Upper lobe of left lung (tissue), 6 donors: ENCODE data around the gene TUBA3D. TPM values are rescaled to one million over a fixed set of nuclear protein-coding genes. Genes with fewer than 3 reads are reported as not detected.
"Not testable (repeated sequence)": the region's sequence is repeated elsewhere in the genome, so short reads cannot be mapped to it uniquely, and the experiment has no call there.

ENCODE experiments used
- ATAC-seq, 2 donors: fragments of 200-7000 bp; cut with Tn5 transposase; one replicate each; pipeline ENCODE4 v1.9.1; 2022; ENCODE audit warnings: mild to moderate bottlenecking in 2 of 2, moderate library complexity in 2 of 2; ENCODE audit not compliant: low FRiP score in 2 of 2
- DNase-seq, 2 donors: peaks; one replicate each; pipeline ENCODE4 v3.0.0-alpha.2; 2019 to 2020
- H3K27ac ChIP-seq, 4 donors: fragments of 200-600 bp; sonication (generic); one replicate each; pipeline ENCODE4 v1.5.1; 2016 to 2019
- H3K27me3 ChIP-seq, 4 donors: fragments of 200-600 bp; sonication (generic); one replicate each; pipeline ENCODE4 v1.5.1; 2017 to 2019
- H3K36me3 ChIP-seq, 4 donors: fragments of 200-600 bp; sonication (generic); one replicate each; pipeline ENCODE4 v1.5.1; 2016 to 2019
- H3K4me1 ChIP-seq, 4 donors: fragments of 200-600 bp; sonication (generic); one replicate each; pipeline ENCODE4 v1.5.1; 2018 to 2019
- H3K4me3 ChIP-seq, 4 donors: fragments of 200-600 bp; sonication (generic); one replicate each; pipeline ENCODE4 v1.5.1; 2017 to 2019; ENCODE audit warnings: mild to moderate bottlenecking in 2 of 4, moderate library complexity in 1 of 4
- H3K9me3 ChIP-seq, 4 donors: fragments of 200-600 bp; sonication (generic); one replicate each; pipeline ENCODE4 v1.5.1; 2018 to 2019
- EP300 ChIP-seq, 4 donors: sonication (generic); formaldehyde crosslinking; IDR thresholded peaks; one replicate each; pipeline ENCODE4 v1.5.1; 2017; ENCODE audit warnings: antibody characterized with exemption in 4 of 4, control low read depth in 2 of 4
- POLR2A ChIP-seq, 4 donors: fragments of 450-650 bp; IDR thresholded peaks; one replicate each; pipeline ENCODE4 v1.5.1; 2016 to 2017; ENCODE audit warnings: antibody characterized with exemption in 4 of 4, mild to moderate bottlenecking in 2 of 4
- POLR2AphosphoS5 ChIP-seq, 2 donors: sonication (generic); formaldehyde crosslinking; IDR thresholded peaks; one replicate each; pipeline ENCODE4 v1.5.1; 2017; ENCODE audit warnings: antibody characterized with exemption in 2 of 2
- WGBS, 2 donors: methylation state at CpG; one replicate each; pipeline ENCODE4 v1.1.5; 2017 to 2018; 5-methylcytosine and 5-hydroxymethylcytosine counted together
- total RNA-seq, 6 donors: library from RNA; depleted of rRNA in 4 of 6; stranded (reverse); fragments of >200 nt in 4 of 6; gene quantifications; one replicate each; pipeline versions ENCODE4 v1.1.0 to v1.2.1, GENCODE V29; 2016 to 2021
- TF ChIP-seq, protein P1 (sequence below), 6 experiments: fragments of 450-650 bp in 4 of 6; fragments of 200-600 bp in 2 of 6; sonication (generic) in 2 of 6; IDR thresholded peaks; one replicate each; pipeline ENCODE4 v1.5.1; 2016 to 2019; ENCODE audit warnings: antibody characterized with exemption in 6 of 6
- donor health status: DM: no; HTN: no; CAD: no; lungs with moderate emphysema.
- donor health status: DM: no; HTN: yes; CAD: no; lungs with severe emphysema.

TUBA3D gene
- total RNA-seq, 6 donors from 2014 or later: not detected

GRCh38 chr2:131492015-131492417 lies 16.1 kb downstream of the TUBA3D start, which contains the start of gene MZT2A:
MZT2A (minus strand) TSS chr2:131492397; CDS start chr2:131492376, 21 bp downstream.
- not testable (repeated sequence) for H3K36me3 ChIP-seq, H3K27me3 ChIP-seq, DNase-seq, H3K9me3 ChIP-seq
- 0% methylated on average over 24 of the region's 53 CpGs; no CpG with 5 or more reads in 1 of the 2 donors for WGBS, 2 donors
- Histone ChIP-seq H3K27ac (peak within 1 kb of the TSS; percentile 87 to 91 (median 89)), H3K4me3 (peak within 1 kb of the TSS; percentile 30 to 77 (median 70)), H3K4me1 (peaks cover 19 to 30% (median 23%) of the 10 kb centered on the region in 4 donors)
- peak in 1 of 2 donors; percentile 8 for ATAC-seq

GRCh38 chr2:131492418-131493198 lies 16.7 kb downstream of the TUBA3D start:
- H3K4me1 ChIP-seq: peaks cover 19 to 30% (median 23%) of the 10 kb centered on the region in 4 donors
- ATAC-seq (peak; percentile 92 to 95), DNase-seq (peak; percentile 95 to 99)
- TF ChIP-seq POLR2A (IDR thresholded peaks at IDR 0.05) (peak in 3 of 4 donors; percentile 34 to 41 (median 41)), POLR2AphosphoS5 (IDR thresholded peaks at IDR 0.05) (peak; percentile 34 to 64), EP300 (IDR thresholded peaks at IDR 0.05) (no peak)
- TF ChIP-seq, protein P1, sequence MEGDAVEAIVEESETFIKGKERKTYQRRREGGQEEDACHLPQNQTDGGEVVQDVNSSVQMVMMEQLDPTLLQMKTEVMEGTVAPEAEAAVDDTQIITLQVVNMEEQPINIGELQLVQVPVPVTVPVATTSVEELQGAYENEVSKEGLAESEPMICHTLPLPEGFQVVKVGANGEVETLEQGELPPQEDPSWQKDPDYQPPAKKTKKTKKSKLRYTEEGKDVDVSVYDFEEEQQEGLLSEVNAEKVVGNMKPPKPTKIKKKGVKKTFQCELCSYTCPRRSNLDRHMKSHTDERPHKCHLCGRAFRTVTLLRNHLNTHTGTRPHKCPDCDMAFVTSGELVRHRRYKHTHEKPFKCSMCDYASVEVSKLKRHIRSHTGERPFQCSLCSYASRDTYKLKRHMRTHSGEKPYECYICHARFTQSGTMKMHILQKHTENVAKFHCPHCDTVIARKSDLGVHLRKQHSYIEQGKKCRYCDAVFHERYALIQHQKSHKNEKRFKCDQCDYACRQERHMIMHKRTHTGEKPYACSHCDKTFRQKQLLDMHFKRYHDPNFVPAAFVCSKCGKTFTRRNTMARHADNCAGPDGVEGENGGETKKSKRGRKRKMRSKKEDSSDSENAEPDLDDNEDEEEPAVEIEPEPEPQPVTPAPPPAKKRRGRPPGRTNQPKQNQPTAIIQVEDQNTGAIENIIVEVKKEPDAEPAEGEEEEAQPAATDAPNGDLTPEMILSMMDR (IDR thresholded peaks at IDR 0.05): peak; percentile 78 to 91 (median 86)
- no peaks in the 10 kb centered on the region for H3K9me3 ChIP-seq
- 0% methylated on average over 24 to 35 of the region's 79 CpGs for WGBS, 2 donors
- peak overlapping the region; percentile 87 to 91 (median 89) for H3K27ac ChIP-seq
- peak overlapping the region; percentile 30 to 77 (median 70) for H3K4me3 ChIP-seq
- no peaks in the 10 kb centered on the region for H3K27me3 ChIP-seq
- no peaks in the 10 kb centered on the region for H3K36me3 ChIP-seq

DNA sequence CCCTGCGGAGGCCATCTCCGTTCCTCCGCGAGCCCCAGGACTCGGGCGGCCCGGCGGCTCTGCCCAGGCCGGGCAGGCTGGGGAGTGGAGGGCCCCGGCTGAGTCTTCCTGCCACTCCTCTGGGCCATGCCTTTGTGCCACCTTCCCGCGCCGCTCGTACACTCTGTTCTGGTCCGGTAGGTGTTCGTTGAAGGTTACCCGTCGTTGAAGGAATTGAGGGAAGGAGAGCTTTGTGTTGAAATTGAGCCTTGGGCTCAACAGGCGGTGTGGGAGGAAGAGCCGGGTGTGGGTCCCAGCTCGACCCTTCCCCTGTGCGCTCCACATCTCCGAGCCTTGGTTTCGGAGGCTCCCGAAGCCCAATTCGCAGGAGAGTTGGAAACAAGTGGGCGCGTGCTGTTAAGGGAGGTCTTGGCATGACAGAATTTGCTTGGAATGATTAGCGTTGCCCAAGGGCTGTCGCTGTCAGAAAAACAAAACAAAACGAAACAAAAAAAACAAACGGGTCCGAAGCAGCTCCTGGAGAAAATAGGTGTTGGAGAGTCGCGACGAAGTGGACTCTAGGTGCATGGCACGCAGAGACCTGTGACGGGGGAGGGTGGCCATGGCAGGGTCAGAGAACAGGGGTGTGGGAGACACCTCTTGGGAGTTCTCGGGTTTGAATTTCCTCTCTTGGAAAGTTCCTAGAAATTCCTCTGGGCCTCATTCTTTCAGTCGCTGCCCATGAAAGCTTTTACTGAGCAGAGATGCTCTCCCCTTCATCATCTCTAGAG lies 17.5 kb downstream of the TUBA3D start:
- TF ChIP-seq POLR2AphosphoS5 (IDR thresholded peaks at IDR 0.05) (no peak), POLR2A (IDR thresholded peaks at IDR 0.05) (no peak), EP300 (IDR thresholded peaks at IDR 0.05) (no peak)
- TF ChIP-seq, protein P1 (IDR thresholded peaks at IDR 0.05): no peak
- H3K4me1 ChIP-seq: peaks cover 19 to 30% (median 23%) of the 10 kb centered on the region in 4 donors
- DNase-seq (no peak), ATAC-seq (peak; percentile 15 to 51)
- no peaks in the 10 kb centered on the region for H3K9me3 ChIP-seq
- peak overlapping the region; percentile 30 to 77 (median 70) for H3K4me3 ChIP-seq
- H3K36me3 ChIP-seq: peaks cover 0 to 3% (median under 1%) of the 10 kb centered on the region in 4 donors
- no peaks in the 10 kb centered on the region for H3K27me3 ChIP-seq
- H3K27ac ChIP-seq: peak overlapping the region; percentile 87 to 91 (median 89)
- WGBS, 2 donors: 1% methylated on average over 23 to 30 of the region's 40 CpGs

- not testable (repeated sequence) for ATAC-seq, H3K27ac ChIP-seq
- WGBS, 2 donors: 89 to 94% methylated on average over 1 of the region's 1 CpG
Observed at GRCh38 chr2:131495506-131495905, 19.6 kb downstream of the TUBA3D start.

DNA sequence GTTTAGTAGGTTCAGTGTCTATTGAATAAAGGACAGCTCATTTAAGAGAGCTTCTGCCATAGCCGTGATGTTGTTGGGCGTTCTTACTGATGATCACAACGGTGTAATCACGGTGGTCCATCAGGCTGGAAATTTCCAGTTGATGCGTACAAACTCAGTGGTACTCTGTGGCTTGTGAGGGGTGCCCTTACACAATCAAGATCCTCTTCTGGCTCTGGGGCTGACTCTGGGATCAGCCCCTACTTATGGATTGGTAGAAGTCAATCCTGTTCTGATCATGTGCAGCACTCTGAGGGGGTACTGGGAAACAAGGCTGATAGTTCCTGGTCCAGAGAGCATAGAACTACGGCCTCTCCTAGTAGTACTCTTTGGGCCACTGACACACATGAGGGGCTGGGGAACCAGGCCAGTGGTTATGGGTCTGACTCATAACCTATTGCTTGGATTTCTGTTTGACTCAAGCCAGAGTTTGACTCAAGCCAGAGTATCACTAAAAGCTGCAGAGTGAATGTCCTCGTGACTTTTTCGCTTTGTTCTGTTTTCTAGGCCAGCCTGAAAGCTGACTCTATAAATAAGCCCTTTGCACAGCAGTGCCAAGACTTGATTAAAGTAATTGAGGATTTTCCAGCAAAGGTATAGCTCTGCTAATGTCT lies 22.5 kb downstream of the TUBA3D start:
- H3K4me3 ChIP-seq, H3K27ac ChIP-seq, DNase-seq, H3K27me3 ChIP-seq, H3K9me3 ChIP-seq, ATAC-seq: not testable (repeated sequence)
- Histone ChIP-seq H3K36me3 (peaks cover 0 to 49% (median 39%) of the 10 kb centered on the region in 4 donors), H3K4me1 (peaks cover 12 to 20% (median 13%) of the 10 kb centered on the region in 4 donors)
- 76 to 87% methylated on average over 8 of the region's 8 CpGs for WGBS, 2 donors

More at GRCh38 chr2:131495506-131495905, 19.6 kb downstream of the TUBA3D start:
- not testable (repeated sequence) for H3K4me3 ChIP-seq, H3K9me3 ChIP-seq, DNase-seq, H3K27me3 ChIP-seq
- peaks cover 19 to 30% (median 23%) of the 10 kb centered on the region in 4 donors for H3K4me1 ChIP-seq
- peaks cover 0 to 21% (median 12%) of the 10 kb centered on the region in 4 donors for H3K36me3 ChIP-seq

DNA sequence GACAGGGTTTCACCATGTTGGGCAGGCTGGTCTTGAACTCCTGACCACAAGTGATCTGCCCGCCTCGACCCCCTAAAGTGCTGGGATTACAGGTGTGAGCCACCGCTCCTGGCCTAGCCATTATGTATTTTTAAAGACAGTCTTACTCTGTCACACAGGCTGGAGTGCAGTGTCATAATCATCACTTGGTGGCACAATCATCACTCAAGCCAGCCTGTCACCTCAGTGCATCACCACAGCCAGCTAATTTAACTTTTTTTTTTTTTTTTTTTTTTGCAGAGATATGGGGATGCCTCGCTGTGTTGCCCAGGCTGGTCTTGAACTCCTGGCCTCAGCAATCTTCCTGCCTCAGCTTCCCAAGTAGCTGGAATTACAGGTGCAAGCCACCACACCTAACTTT lies 27.7 kb downstream of the TUBA3D start:
- peaks cover 11 to 92% (median 73%) of the 10 kb centered on the region in 4 donors for H3K36me3 ChIP-seq
- 90 to 93% methylated on average over 4 of the region's 4 CpGs for WGBS, 2 donors
- H3K4me1 ChIP-seq, H3K9me3 ChIP-seq, ATAC-seq, H3K27me3 ChIP-seq, DNase-seq, H3K27ac ChIP-seq, H3K4me3 ChIP-seq: not testable (repeated sequence)

DNA sequence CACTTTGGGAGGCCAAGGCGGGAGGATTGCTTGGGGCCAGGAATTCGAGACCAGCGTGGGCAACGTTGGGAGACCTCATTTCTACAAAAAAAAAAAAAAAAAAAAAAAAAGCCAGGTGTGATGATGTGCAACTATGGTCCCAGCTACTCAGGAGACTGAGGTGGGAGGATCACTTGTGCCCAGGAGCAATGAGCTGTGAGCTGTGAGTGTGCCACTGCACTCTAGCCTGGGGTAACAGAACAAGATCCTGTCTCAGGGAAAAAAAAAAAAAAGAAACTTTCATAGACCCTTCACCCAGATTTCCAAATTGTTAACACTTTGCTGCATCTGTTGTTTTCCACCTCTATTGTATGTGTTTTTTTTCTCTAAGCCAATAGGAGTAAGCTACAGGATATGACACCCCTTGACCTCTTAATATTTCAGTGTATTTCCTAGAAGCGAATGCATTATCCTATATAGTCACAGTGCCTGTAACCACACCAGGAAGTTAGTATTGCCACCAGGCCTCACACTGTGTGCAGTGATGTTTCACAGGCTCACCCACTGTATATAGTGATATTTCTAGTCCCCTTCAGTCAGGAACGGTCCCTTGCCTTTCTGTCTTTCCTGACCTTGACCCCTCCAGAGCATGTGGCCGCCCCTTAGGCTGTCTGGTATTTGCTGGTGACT lies 28.3 kb downstream of the TUBA3D start:
- H3K27ac ChIP-seq, DNase-seq, H3K9me3 ChIP-seq, H3K27me3 ChIP-seq, ATAC-seq, H3K4me3 ChIP-seq, H3K4me1 ChIP-seq: not testable (repeated sequence)
- peaks cover 11 to 93% (median 76%) of the 10 kb centered on the region in 4 donors for H3K36me3 ChIP-seq
- 88 to 94% methylated on average over 6 to 7 of the region's 7 CpGs for WGBS, 2 donors
